ENCODE results near the gene AHNAK2.

- TF ChIP-seq POLR2A (IDR thresholded peaks at IDR 0.05): no peak
- TF ChIP-seq, protein P1, sequence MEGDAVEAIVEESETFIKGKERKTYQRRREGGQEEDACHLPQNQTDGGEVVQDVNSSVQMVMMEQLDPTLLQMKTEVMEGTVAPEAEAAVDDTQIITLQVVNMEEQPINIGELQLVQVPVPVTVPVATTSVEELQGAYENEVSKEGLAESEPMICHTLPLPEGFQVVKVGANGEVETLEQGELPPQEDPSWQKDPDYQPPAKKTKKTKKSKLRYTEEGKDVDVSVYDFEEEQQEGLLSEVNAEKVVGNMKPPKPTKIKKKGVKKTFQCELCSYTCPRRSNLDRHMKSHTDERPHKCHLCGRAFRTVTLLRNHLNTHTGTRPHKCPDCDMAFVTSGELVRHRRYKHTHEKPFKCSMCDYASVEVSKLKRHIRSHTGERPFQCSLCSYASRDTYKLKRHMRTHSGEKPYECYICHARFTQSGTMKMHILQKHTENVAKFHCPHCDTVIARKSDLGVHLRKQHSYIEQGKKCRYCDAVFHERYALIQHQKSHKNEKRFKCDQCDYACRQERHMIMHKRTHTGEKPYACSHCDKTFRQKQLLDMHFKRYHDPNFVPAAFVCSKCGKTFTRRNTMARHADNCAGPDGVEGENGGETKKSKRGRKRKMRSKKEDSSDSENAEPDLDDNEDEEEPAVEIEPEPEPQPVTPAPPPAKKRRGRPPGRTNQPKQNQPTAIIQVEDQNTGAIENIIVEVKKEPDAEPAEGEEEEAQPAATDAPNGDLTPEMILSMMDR (IDR thresholded peaks at IDR 0.05): no peak
Measured at GRCh38 chr14:104917993-104918392, 60.2 kb downstream of the AHNAK2 start.
